Heart right ventricle (tissue), 16 donors: ENCODE data around the gene PACS1. TPM values are rescaled to one million over a fixed set of nuclear protein-coding genes. Genes with fewer than 3 reads are reported as not detected.

Source experiments
- ATAC-seq, 8 donors: fragments of 200-7000 bp; cut with Tn5 transposase; one replicate each; pipeline ENCODE4 v1.9.1; 2020; ENCODE audit warnings: mild to moderate bottlenecking in 8 of 8, moderate library complexity in 8 of 8, moderate number of reproducible peaks in 1 of 8
- DNase-seq, 2 donors: peaks; one replicate each; pipeline ENCODE4 v3.0.0-alpha.2; 2020
- H3K27ac ChIP-seq, 10 donors: fragments of 200-600 bp; sonication (generic) in 2 of 10; one replicate each; pipeline versions ENCODE4 v1.5.0 to v1.8.0; 2020 to 2022; ENCODE audit warnings: mild to moderate bottlenecking in 3 of 10
- H3K27me3 ChIP-seq, 7 donors: fragments of 200-600 bp; one replicate each; pipeline ENCODE4 v1.8.0; 2021 to 2022; ENCODE audit warnings: mild to moderate bottlenecking in 2 of 7
- H3K36me3 ChIP-seq, 9 donors: fragments of 200-600 bp; sonication (generic) in 1 of 9; one replicate each; pipeline versions ENCODE4 v1.5.0 to v1.8.0; 2020 to 2022; ENCODE audit warnings: mild to moderate bottlenecking in 2 of 9
- H3K4me1 ChIP-seq, 9 donors: fragments of 200-600 bp; sonication (generic) in 1 of 9; one replicate each; pipeline versions ENCODE4 v1.5.0 to v1.8.0; 2020 to 2022; ENCODE audit warnings: mild to moderate bottlenecking in 4 of 9
- H3K4me3 ChIP-seq, 10 donors: fragments of 200-600 bp; sonication (generic) in 2 of 10; one replicate each; pipeline versions ENCODE4 v1.5.0 to v1.8.0; 2020 to 2022; ENCODE audit warnings: mild to moderate bottlenecking in 7 of 10, moderate library complexity in 2 of 10
- H3K9me3 ChIP-seq, 11 donors: fragments of 200-600 bp in 10 of 11; sonication (generic) in 2 of 11; one replicate each; pipeline versions ENCODE4 v1.5.0 to v1.8.0; 2013 to 2022; ENCODE audit warnings: mild to moderate bottlenecking in 2 of 11, control low read depth in 1 of 11, moderate library complexity in 1 of 11
- WGBS, 2 donors: extraction: QIAGEN DNeasy Blood & Tissue Kit; methylation state at CpG; one replicate each; pipeline ENCODE4 v1.1.7; 2013; ENCODE audit warnings: inconsistent platforms in 1 of 2; 5-methylcytosine and 5-hydroxymethylcytosine counted together
- intact Hi-C, 10 donors: fragments of 100-400 bp; cut with DNase I; formaldehyde crosslinking; loops; one replicate each; pipeline versions ENCODE4 v1.11.1 to v1.14.2; 2022
- polyA plus RNA-seq, 2 donors: library from polyadenylated mRNA; stranded (reverse); fragments of 200-250 nt; gene quantifications; one replicate each; pipeline ENCODE4 v1.2.3, GENCODE V29; 2013
- total RNA-seq, 10 donors: library from RNA; stranded (reverse); fragmentation: NEBNext Ultra II Directional in 3 of 10; extraction: Animal tissue kit (Norgen Biotek cat#: 25700) in 3 of 10; gene quantifications; one replicate each; pipeline versions ENCODE4 v1.2.1 to v1.2.4, GENCODE V29; 2021 to 2023
- TF ChIP-seq, protein P1 (sequence below), 9 donors: fragments of 200-600 bp; sonication (generic) in 2 of 9; IDR thresholded peaks; one replicate each; pipeline versions ENCODE4 v1.5.0 to v1.8.0; 2021 to 2022; ENCODE audit warnings: antibody characterized with exemption in 9 of 9, mild to moderate bottlenecking in 5 of 9, moderate library complexity in 1 of 9
- donor health status: Arrhythmogenic right ventricular cardiomyopathy.
- donor health status: ischemic (EF 13 %, LVEDD 7.1; RV severe dilation, severe dysfunction).
- donor health status: healthy with polysubstance abuse.
- donor health status: DM: no; HTN: yes; CAD: no.
- donor health status: DM: no; HTN: no; CAD: no.
- donor health status: ischemic (EF 25% LVEDD 6.9; RV normal size, moderate dysfunction).
- donor health status: ischemic (EF 25% LVEDD 5.7; RV mildly dilated, moderate dysfunction).
- donor health status: healthy.
- donor health status: DM: yes; HTN: yes; CAD: no.
- donor health status: Ischemic cardiomyopathy.
- donor health status: ischemic (EF 35%, LVEDD 5.7; RV mildly dilated, moderate dysfunction).
- donor health status: nonischemic (EF 11% LVEDD 7.7; RV severe dilation, severe dysfunction).
- donor health status: DM: yes; HTN: yes; CAD: no.
- donor health status: PGD.
- donor health status: ischemic (EF 29% LVEDD 5.4; RV normal size, mild dysfunction).
- donor health status: nonischemic (EF 23%, LVEDD 6.1; RV moderate dilation, normal function).

The PACS1 gene
- total and polyA plus RNA-seq, 12 donors, result 24.1 to 121 (median 69.7) TPM

DNA sequence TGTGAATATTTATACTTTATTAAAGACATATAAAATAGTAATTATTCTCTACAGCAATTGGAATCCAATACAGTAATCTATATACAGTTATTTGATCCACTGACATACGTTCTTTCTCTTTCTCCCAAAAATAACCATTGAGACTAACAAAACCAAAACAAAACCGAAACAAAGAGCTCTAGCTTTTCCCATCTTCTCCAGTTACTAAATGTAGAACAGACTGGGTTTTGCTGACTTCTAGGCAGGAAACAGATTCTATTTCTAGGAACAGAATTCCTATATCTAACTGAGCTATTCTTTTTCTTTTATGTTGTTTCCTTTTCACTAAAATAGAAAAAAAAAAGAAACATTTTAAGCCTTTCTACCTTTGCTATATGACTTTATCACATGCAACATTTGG lies 80.1 kb downstream of the PACS1 start:
- Histone ChIP-seq H3K4me1 (peaks cover 5 to 27% (median 17%) of the 10 kb centered on the region in 9 donors), H3K36me3 (no peaks in the 10 kb centered on the region), H3K9me3 (peaks cover 0 to 7% (median 0%) of the 10 kb centered on the region in 11 donors), H3K4me3 (peak overlapping the region in 5 of 10 donors; percentile 4 to 43 (median 27)), H3K27ac (peak overlapping the region in 9 of 10 donors; percentile 3 to 66 (median 31)), H3K27me3 (no peaks in the 10 kb centered on the region)
- TF ChIP-seq, protein P1, sequence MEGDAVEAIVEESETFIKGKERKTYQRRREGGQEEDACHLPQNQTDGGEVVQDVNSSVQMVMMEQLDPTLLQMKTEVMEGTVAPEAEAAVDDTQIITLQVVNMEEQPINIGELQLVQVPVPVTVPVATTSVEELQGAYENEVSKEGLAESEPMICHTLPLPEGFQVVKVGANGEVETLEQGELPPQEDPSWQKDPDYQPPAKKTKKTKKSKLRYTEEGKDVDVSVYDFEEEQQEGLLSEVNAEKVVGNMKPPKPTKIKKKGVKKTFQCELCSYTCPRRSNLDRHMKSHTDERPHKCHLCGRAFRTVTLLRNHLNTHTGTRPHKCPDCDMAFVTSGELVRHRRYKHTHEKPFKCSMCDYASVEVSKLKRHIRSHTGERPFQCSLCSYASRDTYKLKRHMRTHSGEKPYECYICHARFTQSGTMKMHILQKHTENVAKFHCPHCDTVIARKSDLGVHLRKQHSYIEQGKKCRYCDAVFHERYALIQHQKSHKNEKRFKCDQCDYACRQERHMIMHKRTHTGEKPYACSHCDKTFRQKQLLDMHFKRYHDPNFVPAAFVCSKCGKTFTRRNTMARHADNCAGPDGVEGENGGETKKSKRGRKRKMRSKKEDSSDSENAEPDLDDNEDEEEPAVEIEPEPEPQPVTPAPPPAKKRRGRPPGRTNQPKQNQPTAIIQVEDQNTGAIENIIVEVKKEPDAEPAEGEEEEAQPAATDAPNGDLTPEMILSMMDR (IDR thresholded peaks at IDR 0.05), result no peak
- ATAC-seq (peak in 4 of 8 donors; percentile 58 to 82 (median 68)), DNase-seq (no peak)
- 39 to 53% methylated on average over 2 of the region's 2 CpGs for WGBS, 2 donors
- intact Hi-C loops, result no loop called here

DNA sequence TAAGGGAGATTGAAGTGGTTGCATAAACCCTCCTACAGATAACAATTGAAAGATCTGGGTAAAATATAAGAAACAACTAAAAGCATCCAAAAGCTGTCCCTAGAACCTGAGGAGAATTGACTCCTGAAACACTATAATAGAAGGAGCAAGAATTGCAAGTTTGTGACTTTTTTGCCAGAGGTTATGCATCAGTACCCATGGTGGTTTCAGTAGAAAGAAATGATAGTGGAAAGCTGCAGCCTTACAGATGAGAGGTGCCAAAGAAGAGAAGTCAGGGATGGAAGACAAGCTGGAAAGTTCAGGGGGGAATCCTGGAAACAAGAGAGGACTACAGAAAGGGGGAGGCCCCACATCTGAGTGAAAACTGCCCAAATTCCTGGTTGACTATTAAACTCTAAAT lies 80.7 kb downstream of the PACS1 start:
- no peaks in the 10 kb centered on the region for H3K36me3 ChIP-seq
- TF ChIP-seq, protein P1 (IDR thresholded peaks at IDR 0.05), result no peak
- intact Hi-C loops, result no loop called here
- no peak for DNase-seq
- peak overlapping the region in 1 of 10 donors; percentile 43 for H3K4me3 ChIP-seq
- peak overlapping the region in 6 of 10 donors; percentile 3 to 66 (median 26) for H3K27ac ChIP-seq
- H3K27me3 ChIP-seq, result no peaks in the 10 kb centered on the region
- peaks cover 0 to 23% (median 12%) of the 10 kb centered on the region in 9 donors for H3K4me1 ChIP-seq
- no peak for ATAC-seq
- H3K9me3 ChIP-seq, result peaks cover 0 to 7% (median 0%) of the 10 kb centered on the region in 11 donors

DNA sequence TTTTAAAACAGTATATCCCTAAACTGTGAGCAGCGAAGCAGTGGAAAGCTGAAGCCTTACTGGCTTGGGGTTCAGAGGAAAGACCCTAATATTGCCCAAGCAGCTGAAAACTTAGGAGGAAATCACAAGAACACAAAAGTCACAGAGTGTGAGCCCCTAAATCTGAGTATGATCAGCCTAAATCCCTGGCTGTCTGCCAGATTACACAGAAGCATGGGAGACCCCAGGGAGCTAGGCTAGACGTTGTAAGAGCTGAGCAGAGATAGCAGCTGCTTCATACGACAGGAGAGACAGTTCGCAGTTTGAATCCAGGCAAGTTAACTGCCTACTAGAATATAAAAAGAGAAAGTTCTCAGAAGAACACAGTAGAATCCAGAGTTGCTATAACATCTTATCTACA lies 81.2 kb downstream of the PACS1 start:
- Histone ChIP-seq H3K27me3 (no peaks in the 10 kb centered on the region), H3K4me1 (peaks cover 0 to 23% (median 12%) of the 10 kb centered on the region in 9 donors), H3K9me3 (peaks cover 0 to 7% (median 0%) of the 10 kb centered on the region in 11 donors), H3K4me3 (no peak overlapping the region), H3K27ac (peak overlapping the region in 1 of 10 donors; percentile 38), H3K36me3 (no peaks in the 10 kb centered on the region)
- 50 to 70% methylated on average over 4 of the region's 4 CpGs for WGBS, 2 donors
- DNase-seq, result no peak
- ATAC-seq, result peak in 1 of 8 donors; percentile 64
- TF ChIP-seq, protein P1 (IDR thresholded peaks at IDR 0.05), result no peak
- intact Hi-C loops, result no loop called here

DNA sequence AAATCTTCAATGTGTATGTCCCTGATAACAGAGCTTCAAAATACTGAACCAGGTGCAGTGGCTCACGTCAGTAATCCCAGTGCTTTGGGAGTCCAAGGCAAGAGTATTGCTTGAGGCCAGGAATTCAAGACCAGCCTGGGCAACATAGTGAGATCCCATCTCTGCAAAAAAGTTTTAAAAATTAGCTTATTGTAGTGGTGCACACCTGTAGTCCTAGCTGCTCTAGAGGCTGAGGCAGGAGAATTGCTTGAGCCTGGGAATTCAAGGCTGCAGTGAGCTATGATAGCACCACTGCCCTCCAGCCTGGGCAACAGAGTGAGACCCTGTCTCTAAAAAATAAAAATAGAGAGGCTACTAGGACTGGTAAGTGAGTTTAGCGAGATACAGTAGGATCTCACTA lies 84.0 kb downstream of the PACS1 start:
- DNase-seq, result no peak
- Histone ChIP-seq H3K4me3 (no peak overlapping the region), H3K27ac (no peak overlapping the region), H3K9me3 (peaks cover 0 to 7% (median 0%) of the 10 kb centered on the region in 11 donors), H3K4me1 (peaks cover 0 to 23% (median 12%) of the 10 kb centered on the region in 9 donors), H3K27me3 (no peaks in the 10 kb centered on the region), H3K36me3 (no peaks in the 10 kb centered on the region)
- intact Hi-C loops, result no loop called here
- TF ChIP-seq, protein P1 (IDR thresholded peaks at IDR 0.05), result no peak
- WGBS, 2 donors, result 97% methylated on average over 2 of the region's 2 CpGs
- ATAC-seq, result no peak
